ENCODE measurements around the gene RCAN1.

Gene RCAN1

DNA sequence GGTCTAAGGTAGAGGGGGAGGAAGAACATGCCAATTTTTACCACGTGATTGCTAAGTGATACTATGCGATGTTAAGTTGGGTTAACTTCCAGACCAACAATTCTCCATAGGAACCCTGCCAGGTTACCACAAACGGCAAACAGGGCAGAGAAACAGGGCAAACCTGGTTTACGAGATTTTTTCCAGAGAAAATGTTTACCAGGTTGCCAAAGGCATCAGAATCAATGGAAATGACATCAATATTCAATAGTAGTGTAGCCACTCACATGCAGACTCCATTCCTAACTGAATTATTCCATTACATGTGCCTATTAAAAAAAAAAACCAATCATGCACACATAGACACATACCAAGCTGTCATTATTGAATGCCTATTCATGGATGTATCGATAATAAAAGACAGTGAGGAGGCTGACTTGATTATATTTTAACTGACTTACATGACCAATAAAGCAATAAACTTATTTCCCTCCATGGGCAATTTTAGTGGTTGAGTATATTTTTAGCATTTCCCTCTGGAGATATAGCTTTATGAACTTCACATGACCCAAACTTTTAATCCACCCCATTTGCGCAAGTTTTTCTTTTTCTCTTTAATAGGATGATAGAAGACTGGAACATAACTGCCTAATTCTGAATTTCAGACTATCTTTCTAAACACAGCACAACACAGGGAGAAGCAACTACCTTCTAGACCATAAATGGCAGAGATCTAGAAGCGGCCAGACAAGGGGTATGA is 62.4 kb downstream of the RCAN1 start:
- peaks cover 6% of the 10 kb centered on the region for H3K4me1 Mint-ChIP-seq
- H3K36me3 Mint-ChIP-seq = no peaks in the 10 kb centered on the region
- no peak overlapping the region for H3K27ac Mint-ChIP-seq
- H3K9me3 Mint-ChIP-seq = peaks cover 6% of the 10 kb centered on the region
- no peak overlapping the region for H3K4me3 Mint-ChIP-seq
- ATAC-seq (no peak), DNase-seq (ENCODE audit: low spot score in 2 of 2) (no peak)

DNA sequence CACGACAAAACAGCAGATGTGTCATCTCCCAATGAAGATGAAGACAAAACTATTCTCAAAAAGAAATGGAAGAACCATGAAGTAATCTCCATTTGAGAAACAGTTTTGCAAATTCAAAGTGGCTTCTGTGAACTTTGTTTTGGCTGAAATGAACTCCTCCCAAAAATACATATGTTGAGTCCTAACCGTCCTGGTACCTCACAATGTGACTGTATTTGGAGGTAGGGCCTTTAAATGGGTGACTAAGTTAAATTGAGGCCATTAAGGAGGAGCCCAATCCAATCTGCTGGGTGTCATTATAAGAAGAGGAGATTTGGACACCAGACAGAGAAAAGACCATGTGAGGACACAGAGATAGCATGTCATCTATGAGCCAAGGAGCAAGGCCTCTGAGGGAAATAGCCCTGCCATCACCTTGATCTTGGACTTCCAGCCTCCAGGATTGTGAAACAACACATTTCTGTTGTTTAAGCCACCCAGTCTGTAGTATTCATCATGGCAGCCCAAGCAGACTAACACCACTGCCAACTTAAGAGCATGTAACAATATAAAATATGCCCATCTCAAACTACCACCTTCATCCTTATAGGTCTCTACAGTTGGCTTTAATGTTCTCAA is 64.6 kb downstream of the RCAN1 start:
- ATAC-seq (no peak), DNase-seq (ENCODE audit: low spot score in 2 of 2) (no peak)
- peaks cover 17% of the 10 kb centered on the region for H3K4me1 Mint-ChIP-seq
- H3K4me3 Mint-ChIP-seq = no peak overlapping the region
- no peak overlapping the region for H3K27ac Mint-ChIP-seq
- H3K9me3 Mint-ChIP-seq = peaks cover 6% of the 10 kb centered on the region
- H3K36me3 Mint-ChIP-seq = no peaks in the 10 kb centered on the region

GRCh38 chr21:34548781-34549376 is 66.0 kb downstream of the RCAN1 start:
- Mint-ChIP-seq H3K9me3 (no peaks in the 10 kb centered on the region), H3K36me3 (peaks cover 1% of the 10 kb centered on the region), H3K4me3 (no peak overlapping the region), H3K4me1 (peaks cover 28% of the 10 kb centered on the region), H3K27ac (no peak overlapping the region)
- ATAC-seq (peak; percentile 75), DNase-seq (ENCODE audit: low spot score in 2 of 2) (no peak)

GRCh38 chr21:34546542-34546941 is 68.4 kb downstream of the RCAN1 start:
- DNase-seq (ENCODE audit: low spot score in 2 of 2) = no peak

GRCh38 chr21:34545079-34545884 is 69.6 kb downstream of the RCAN1 start:
- DNase-seq (ENCODE audit: low spot score in 2 of 2) (peak in 1 of 2 donors; percentile 51), ATAC-seq (peak; percentile 73)
- no peaks in the 10 kb centered on the region for H3K9me3 Mint-ChIP-seq
- peak overlapping the region; percentile 63 for H3K27ac Mint-ChIP-seq
- no peak overlapping the region for H3K4me3 Mint-ChIP-seq
- H3K36me3 Mint-ChIP-seq = peaks cover 5% of the 10 kb centered on the region
- H3K4me1 Mint-ChIP-seq = peaks cover 35% of the 10 kb centered on the region

More at GRCh38 chr21:34546542-34546941, 68.4 kb downstream of the RCAN1 start:
- Mint-ChIP-seq H3K27ac (no peak overlapping the region), H3K4me1 (peaks cover 35% of the 10 kb centered on the region), H3K36me3 (peaks cover 5% of the 10 kb centered on the region), H3K9me3 (no peaks in the 10 kb centered on the region), H3K4me3 (no peak overlapping the region)
- no peak for ATAC-seq

- peaks cover 5% of the 10 kb centered on the region for H3K36me3 Mint-ChIP-seq
- no peaks in the 10 kb centered on the region for H3K9me3 Mint-ChIP-seq
- peak; percentile 53 for ATAC-seq
- peaks cover 33% of the 10 kb centered on the region for H3K4me1 Mint-ChIP-seq
- no peak overlapping the region for H3K27ac Mint-ChIP-seq
- no peak overlapping the region for H3K4me3 Mint-ChIP-seq
- peak; percentile 14 to 56 for DNase-seq (ENCODE audit: low spot score in 2 of 2)
Observed at GRCh38 chr21:34544032-34544496, 70.8 kb downstream of the RCAN1 start.

DNA sequence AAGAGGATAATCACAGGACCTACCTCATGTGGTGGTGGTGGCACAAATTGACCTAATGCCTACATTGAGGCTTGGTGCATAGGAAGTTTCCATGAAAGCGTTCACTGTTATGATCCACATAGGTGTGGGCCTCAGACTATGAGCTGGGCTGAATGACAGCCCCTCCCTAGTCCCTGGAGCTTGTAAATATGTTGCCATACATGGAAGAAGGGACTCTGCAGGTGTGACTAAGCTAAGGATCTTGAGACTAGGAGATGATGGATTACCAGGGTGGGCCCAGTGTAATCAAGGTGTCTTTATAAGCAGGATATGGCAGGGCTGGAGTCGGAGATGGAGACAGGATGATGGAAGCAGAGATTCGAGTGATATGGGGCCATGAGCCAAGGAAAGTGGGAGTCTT is 71.9 kb downstream of the RCAN1 start:
- peaks cover 5% of the 10 kb centered on the region for H3K36me3 Mint-ChIP-seq
- no peak for DNase-seq (ENCODE audit: low spot score in 2 of 2)
- ATAC-seq = no peak
- no peak overlapping the region for H3K4me3 Mint-ChIP-seq
- peaks cover 29% of the 10 kb centered on the region for H3K4me1 Mint-ChIP-seq
- H3K27ac Mint-ChIP-seq = no peak overlapping the region
- H3K9me3 Mint-ChIP-seq = no peaks in the 10 kb centered on the region

DNA sequence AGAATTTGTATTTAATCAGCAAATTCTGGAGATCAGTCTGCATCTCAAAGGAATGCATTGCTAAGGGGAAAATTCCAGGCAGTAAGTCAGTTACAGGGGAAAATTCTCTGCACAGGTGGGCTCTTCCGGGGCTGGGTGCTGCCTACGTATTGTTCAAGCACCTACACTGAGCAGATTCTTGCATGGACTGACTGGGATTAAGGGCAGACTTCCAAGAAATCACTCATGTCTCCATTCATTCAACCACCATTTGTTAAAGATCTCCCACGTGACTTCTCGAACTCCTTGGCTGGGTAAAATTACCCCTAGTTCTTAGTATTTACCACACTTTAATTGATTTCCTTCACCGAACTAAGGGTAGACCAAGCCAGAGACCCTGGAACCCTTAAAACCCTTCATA is 74.7 kb downstream of the RCAN1 start:
- DNase-seq (ENCODE audit: low spot score in 2 of 2) (no peak), ATAC-seq (no peak)
- Mint-ChIP-seq H3K4me1 (peaks cover 25% of the 10 kb centered on the region), H3K9me3 (no peaks in the 10 kb centered on the region), H3K27ac (no peak overlapping the region), H3K4me3 (no peak overlapping the region), H3K36me3 (peaks cover 5% of the 10 kb centered on the region)

- no peak overlapping the region for H3K27ac Mint-ChIP-seq
- H3K4me3 Mint-ChIP-seq = no peak overlapping the region
- DNase-seq (ENCODE audit: low spot score in 2 of 2) (no peak), ATAC-seq (no peak)
- peaks cover 27% of the 10 kb centered on the region for H3K4me1 Mint-ChIP-seq
- no peaks in the 10 kb centered on the region for H3K9me3 Mint-ChIP-seq
- H3K36me3 Mint-ChIP-seq = no peaks in the 10 kb centered on the region
Observed at GRCh38 chr21:34537838-34538237, 77.1 kb downstream of the RCAN1 start.

DNA sequence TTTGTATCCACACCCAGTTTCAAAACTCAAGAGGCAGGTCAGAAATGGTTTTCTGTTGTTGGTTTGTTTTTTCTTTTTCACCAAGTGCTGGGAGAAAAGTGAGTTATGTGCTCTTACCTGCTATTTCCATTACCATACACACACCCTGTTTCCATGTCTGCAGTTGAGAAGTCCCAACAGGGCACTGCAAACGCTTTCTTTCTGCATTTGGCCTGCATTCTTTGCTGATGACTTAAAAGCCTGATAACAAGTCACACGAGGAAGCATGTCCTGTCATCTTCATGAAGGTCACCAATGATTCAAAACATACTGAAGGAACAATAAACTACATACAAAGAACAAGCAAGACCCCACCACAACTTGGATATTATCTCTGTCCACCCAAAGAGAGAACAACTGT is 78.1 kb downstream of the RCAN1 start:
- Mint-ChIP-seq H3K36me3 (no peaks in the 10 kb centered on the region), H3K4me1 (peaks cover 26% of the 10 kb centered on the region), H3K27ac (no peak overlapping the region), H3K4me3 (no peak overlapping the region), H3K9me3 (no peaks in the 10 kb centered on the region)
- no peak for ATAC-seq
- no peak for DNase-seq (ENCODE audit: low spot score in 2 of 2)

DNA sequence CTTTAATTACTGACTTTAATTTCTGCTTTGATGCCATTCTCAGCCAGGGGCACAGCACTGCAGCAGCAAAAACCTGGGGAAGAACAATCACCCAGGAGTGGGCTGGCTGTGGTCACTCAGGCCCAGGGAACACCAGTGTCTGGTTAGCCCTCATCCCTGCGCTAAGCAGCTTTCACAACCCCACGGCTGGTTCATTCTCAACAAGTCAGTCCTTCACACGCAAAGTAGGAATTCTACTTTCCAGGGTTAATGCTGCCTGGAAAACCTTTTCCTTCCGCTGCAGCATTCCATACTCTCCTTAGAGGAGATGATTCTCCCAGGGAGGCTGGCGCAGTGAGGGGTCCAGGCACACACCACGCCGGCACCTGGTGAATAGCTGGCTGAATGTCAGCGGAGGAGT is 78.6 kb downstream of the RCAN1 start:
- H3K4me3 Mint-ChIP-seq = no peak overlapping the region
- DNase-seq (ENCODE audit: low spot score in 2 of 2) (no peak), ATAC-seq (no peak)
- H3K36me3 Mint-ChIP-seq = no peaks in the 10 kb centered on the region
- H3K4me1 Mint-ChIP-seq = peaks cover 30% of the 10 kb centered on the region
- no peak overlapping the region for H3K27ac Mint-ChIP-seq
- H3K9me3 Mint-ChIP-seq = no peaks in the 10 kb centered on the region

- no peak overlapping the region for H3K27ac Mint-ChIP-seq
- H3K4me3 Mint-ChIP-seq = no peak overlapping the region
- no peaks in the 10 kb centered on the region for H3K9me3 Mint-ChIP-seq
- ATAC-seq = no peak
- H3K4me1 Mint-ChIP-seq = peaks cover 34% of the 10 kb centered on the region
- H3K36me3 Mint-ChIP-seq = no peaks in the 10 kb centered on the region
- DNase-seq (ENCODE audit: low spot score in 2 of 2) = no peak
Observed at GRCh38 chr21:34535886-34536285, 79.0 kb downstream of the RCAN1 start.

DNA sequence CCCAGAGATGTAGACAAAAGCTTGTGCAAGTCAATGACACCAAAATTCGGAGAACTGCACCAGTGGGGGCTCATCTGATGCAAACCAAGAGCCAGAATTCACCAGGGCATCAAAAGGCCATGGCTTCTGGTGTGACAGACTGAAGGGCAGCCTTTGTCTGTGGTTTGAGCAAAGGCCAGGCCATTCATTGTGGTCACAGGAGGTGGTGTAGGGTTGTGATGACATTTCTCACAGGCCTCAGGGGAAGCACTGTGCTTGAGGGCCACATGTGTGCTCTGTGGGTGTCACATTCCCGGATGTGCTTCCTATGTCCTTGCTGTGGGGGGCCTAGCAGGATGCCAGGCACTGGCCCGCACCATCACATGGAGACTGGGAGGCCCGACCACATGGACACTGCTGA is 80.4 kb downstream of the RCAN1 start:
- DNase-seq (ENCODE audit: low spot score in 2 of 2) = peak in 1 of 2 donors; percentile 63
- H3K27ac Mint-ChIP-seq = peak overlapping the region; percentile 11
- H3K9me3 Mint-ChIP-seq = no peaks in the 10 kb centered on the region
- peak overlapping the region; percentile 36 for H3K4me3 Mint-ChIP-seq
- no peaks in the 10 kb centered on the region for H3K36me3 Mint-ChIP-seq
- H3K4me1 Mint-ChIP-seq = peaks cover 35% of the 10 kb centered on the region
- ATAC-seq = peak; percentile 93

- Mint-ChIP-seq H3K4me3 (peak overlapping the region; percentile 36), H3K36me3 (no peaks in the 10 kb centered on the region), H3K27ac (peak overlapping the region; percentile 11), H3K9me3 (no peaks in the 10 kb centered on the region), H3K4me1 (peaks cover 35% of the 10 kb centered on the region)
- ATAC-seq (no peak), DNase-seq (ENCODE audit: low spot score in 2 of 2) (no peak)
Observed at GRCh38 chr21:34533938-34534337, 81.0 kb downstream of the RCAN1 start.

DNA sequence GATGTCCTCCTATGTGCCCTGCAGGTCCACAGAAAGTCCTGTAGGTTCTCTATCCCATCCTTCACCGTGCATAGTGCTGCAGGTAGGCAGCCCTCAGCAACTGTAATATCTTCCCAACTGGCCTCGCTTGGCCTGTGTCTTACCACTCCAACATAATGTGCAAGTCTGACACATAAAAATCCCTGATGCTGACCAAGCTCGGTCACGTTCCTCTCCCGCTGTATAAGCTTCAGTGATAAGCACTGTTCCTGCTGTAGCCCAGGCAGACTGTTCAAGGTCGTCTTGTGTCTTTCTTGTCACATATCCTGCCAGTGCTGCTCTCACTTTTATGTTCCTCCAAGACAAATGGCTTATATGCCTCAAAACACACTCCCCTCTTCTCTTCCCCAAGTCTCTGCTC is 83.5 kb downstream of the RCAN1 start:
- Mint-ChIP-seq H3K9me3 (no peaks in the 10 kb centered on the region), H3K4me3 (no peak overlapping the region)

More for the DNA sequence above, 83.5 kb downstream of the RCAN1 start:
- DNase-seq (ENCODE audit: low spot score in 2 of 2) (no peak), ATAC-seq (no peak)
- peaks cover 34% of the 10 kb centered on the region for H3K4me1 Mint-ChIP-seq
- H3K27ac Mint-ChIP-seq = no peak overlapping the region
- H3K36me3 Mint-ChIP-seq = peaks cover 12% of the 10 kb centered on the region
